Fibroblast of villous mesenchyme (primary cell): ENCODE data around the gene CLEC5A. TPM values are rescaled to one million over a fixed set of nuclear protein-coding genes. Genes with fewer than 3 reads are reported as not detected.

ENCODE experiments used
- DNase-seq: peaks from one replicate; pipeline ENCODE4 v3.0.0-alpha.2; 2010; ENCODE audit warnings: low read depth
- H3K4me3 ChIP-seq: 2 replicates; pipeline ENCODE4 v1.5.1; 2011; ENCODE audit warnings: low read depth, mild to moderate bottlenecking, low read length
- total RNA-seq: library from RNA; depleted of rRNA; stranded (reverse); fragments of >200 nt; gene quantifications from 2 replicates; pipeline ENCODE4 v1.2.3, GENCODE V29; 2012
- TF ChIP-seq, protein P1 (sequence below): IDR thresholded peaks from 2 replicates; pipeline ENCODE4 v1.5.1; 2012; ENCODE audit warnings: low read depth, mild to moderate bottlenecking, low read length; ENCODE audit not compliant: insufficient read depth

The CLEC5A gene
- total RNA-seq, 1 donor, result not detected

DNA sequence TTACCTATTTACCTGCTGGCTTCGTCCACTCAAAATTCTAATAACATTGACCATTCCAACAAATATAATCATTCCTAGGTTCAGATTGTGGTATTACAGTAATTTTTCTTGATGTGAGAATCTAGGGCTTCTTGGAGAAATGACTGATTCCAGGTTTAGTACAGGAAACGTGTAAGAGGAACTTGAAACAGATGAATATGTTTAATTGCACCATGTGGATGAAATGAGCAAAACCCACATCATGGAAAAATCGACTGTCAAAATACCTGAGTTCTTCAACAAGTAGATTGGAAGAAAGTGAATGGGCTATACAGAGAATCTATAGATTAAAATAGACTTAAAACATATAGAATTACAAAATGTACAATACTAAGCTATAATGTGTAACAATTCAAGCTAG is 55.4 kb downstream of the CLEC5A start:
- no peak overlapping the region for H3K4me3 ChIP-seq
- TF ChIP-seq, protein P1, sequence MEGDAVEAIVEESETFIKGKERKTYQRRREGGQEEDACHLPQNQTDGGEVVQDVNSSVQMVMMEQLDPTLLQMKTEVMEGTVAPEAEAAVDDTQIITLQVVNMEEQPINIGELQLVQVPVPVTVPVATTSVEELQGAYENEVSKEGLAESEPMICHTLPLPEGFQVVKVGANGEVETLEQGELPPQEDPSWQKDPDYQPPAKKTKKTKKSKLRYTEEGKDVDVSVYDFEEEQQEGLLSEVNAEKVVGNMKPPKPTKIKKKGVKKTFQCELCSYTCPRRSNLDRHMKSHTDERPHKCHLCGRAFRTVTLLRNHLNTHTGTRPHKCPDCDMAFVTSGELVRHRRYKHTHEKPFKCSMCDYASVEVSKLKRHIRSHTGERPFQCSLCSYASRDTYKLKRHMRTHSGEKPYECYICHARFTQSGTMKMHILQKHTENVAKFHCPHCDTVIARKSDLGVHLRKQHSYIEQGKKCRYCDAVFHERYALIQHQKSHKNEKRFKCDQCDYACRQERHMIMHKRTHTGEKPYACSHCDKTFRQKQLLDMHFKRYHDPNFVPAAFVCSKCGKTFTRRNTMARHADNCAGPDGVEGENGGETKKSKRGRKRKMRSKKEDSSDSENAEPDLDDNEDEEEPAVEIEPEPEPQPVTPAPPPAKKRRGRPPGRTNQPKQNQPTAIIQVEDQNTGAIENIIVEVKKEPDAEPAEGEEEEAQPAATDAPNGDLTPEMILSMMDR, result no peak
- DNase-seq, result no peak

DNA sequence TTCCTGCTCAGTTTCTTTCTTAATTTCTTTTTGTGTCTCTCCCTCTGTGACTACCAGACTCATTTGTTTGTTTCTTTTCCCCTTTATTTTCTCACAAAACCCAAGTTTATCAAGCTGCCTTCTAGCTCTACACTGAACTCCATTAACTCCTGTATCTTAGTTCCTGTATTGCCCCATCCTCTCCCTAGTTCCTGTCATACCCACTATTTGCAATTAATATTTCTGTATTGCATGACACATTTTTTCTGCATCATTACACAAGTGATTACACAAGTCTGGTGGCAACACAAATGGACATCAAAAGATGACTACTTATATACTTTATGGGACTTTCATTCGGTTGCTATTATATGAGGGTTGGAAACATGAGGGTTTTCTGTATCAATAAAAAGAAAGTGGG is 57.5 kb downstream of the CLEC5A start:
- H3K4me3 ChIP-seq, result no peak overlapping the region
- TF ChIP-seq, protein P1, result no peak
- DNase-seq, result no peak

DNA sequence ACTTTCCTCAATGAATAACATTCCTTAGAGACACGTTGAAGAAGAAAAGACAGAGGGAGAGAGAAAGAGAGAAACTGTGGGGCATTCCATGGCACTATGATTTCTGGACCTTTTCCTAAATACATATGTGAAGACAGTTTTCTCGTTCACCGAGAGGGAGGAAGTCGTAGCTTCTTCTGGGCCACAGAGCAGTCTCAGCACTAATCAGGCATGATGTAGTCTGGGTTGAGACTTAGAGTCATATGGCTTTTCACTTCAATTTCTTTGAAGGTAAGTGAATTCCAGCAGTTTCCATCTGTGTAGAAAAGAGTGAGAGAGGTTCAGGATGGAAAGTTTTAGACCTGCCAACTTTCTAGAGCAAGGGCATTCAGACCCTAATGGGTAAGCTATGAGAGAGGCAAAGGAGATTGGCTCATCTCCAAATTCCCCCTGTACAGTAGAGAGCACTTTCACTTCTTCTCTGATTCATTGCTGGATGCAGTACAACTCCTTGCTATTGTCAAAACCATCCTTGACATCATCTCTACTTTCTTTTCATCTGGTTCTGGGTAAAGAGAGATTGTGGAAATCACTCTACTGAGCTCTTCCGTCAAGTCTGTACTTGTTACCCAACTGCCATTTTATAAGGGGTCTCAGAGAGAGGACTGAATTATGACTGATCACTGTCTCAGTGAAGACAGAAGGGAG is 62.1 kb downstream of the CLEC5A start:
- no peak for DNase-seq
- TF ChIP-seq, protein P1, result no peak
- H3K4me3 ChIP-seq, result no peak overlapping the region

DNA sequence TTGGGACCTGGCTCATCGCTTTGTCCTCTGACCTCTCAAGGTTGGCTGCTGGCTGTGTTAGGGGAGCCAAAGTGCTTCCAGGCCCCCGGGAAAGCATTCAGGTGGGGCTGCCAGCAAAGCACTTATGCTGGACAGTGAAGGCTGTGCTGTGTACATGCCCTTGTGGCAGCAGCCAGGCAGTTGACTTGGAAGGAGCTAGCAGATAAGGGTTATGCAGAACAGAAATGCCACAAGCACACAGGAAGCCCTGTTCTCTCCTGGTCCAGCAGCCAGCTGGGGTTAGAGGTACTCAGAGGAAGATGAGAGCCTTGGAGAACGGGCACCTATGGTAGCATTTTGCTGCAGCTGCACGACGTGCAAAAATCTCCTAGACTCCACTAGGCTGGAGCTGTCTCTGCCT is 65.8 kb downstream of the CLEC5A start:
- H3K4me3 ChIP-seq, result no peak overlapping the region
- DNase-seq, result no peak
- TF ChIP-seq, protein P1, result no peak

DNA sequence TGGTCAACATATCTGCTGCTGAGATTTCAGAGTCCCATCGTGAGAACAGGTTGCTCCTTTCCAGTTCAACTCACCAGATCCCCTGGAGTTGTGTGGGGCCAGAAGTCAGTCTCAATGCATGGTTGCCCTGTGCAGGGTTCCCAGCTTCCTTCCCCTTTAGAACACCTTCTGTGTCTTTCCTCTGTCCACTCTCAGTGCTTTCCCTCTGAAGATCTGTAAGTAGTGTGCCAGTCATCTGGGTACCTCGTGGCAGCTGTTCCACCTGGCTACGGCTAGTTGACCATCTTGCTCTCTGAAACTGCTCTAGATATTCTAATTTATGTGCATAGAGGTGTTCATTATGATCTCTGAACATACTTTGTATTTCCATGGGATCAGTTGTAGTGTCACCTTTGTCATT is 69.4 kb downstream of the CLEC5A start:
- TF ChIP-seq, protein P1, result no peak
- no peak for DNase-seq
- H3K4me3 ChIP-seq, result no peak overlapping the region

Other genes with a start within 250 kb of the CLEC5A start
- 4.8 and 5.6 TPM in 2 replicates for gene DENND11, start 244.8 kb downstream of the CLEC5A start, total RNA-seq
- gene WEE2, start 238.6 kb downstream of the CLEC5A start, total RNA-seq, result 0.32 TPM in 1 of 2 replicates, not detected in the other
- gene SSBP1, start 208.6 kb downstream of the CLEC5A start, total RNA-seq, result 105 and 111 TPM in 2 replicates
- 1.3 and 1.7 TPM in 2 replicates for gene TAS2R3, start 182.9 kb downstream of the CLEC5A start, total RNA-seq
- gene TAS2R4, start 170.3 kb downstream of the CLEC5A start, total RNA-seq, result 0.86 and 1.3 TPM in 2 replicates
- gene TAS2R5, start 156.8 kb downstream of the CLEC5A start, total RNA-seq, result 0.32 and 0.86 TPM in 2 replicates
- not detected in 2 replicates for gene PRSS37, start 105.5 kb downstream of the CLEC5A start, total RNA-seq
- gene OR9A4, start 30.6 kb downstream of the CLEC5A start, total RNA-seq, result not detected in 2 replicates
- gene TAS2R38, start 26.8 kb upstream of the CLEC5A start, total RNA-seq, result not detected in 2 replicates
- gene MGAM, start 48.9 kb upstream of the CLEC5A start, total RNA-seq, result 0.32 and 11.7 TPM in 2 replicates
- gene MGAM2, start 164.7 kb upstream of the CLEC5A start, total RNA-seq, result not detected in 2 replicates